Measurements from ENCODE around the gene RGS10.

Gene RGS10

GRCh38 chr10:119454316-119454715 lies 88.2 kb downstream of the RGS10 start:
- TF ChIP-seq CTCF (conservative IDR thresholded peaks at IDR 0.05; ENCODE audit: control insufficient read depth, insufficient read depth, low read depth, low read length) = no peak
- DNase-seq (ENCODE audit: low read depth) = no peak
- no peak overlapping the region for H3K4me3 ChIP-seq (ENCODE audit: control insufficient read depth, low read depth, low read length)

GRCh38 chr10:119453313-119453712 lies 89.2 kb downstream of the RGS10 start:
- no peak for DNase-seq (ENCODE audit: low read depth)
- H3K4me3 ChIP-seq (ENCODE audit: control insufficient read depth, low read depth, low read length) = no peak overlapping the region
- TF ChIP-seq CTCF (conservative IDR thresholded peaks at IDR 0.05; ENCODE audit: control insufficient read depth, insufficient read depth, low read depth, low read length) = no peak

- H3K4me3 ChIP-seq (ENCODE audit: control insufficient read depth, low read depth, low read length) = no peak overlapping the region
- TF ChIP-seq CTCF (conservative IDR thresholded peaks at IDR 0.05; ENCODE audit: control insufficient read depth, insufficient read depth, low read depth, low read length) = no peak
- DNase-seq (ENCODE audit: low read depth) = no peak
These were observed 90.1 kb downstream of the RGS10 start for GRCh38 chr10:119452396-119452795.

- no peak overlapping the region for H3K4me3 ChIP-seq (ENCODE audit: control insufficient read depth, low read depth, low read length)
- TF ChIP-seq CTCF (conservative IDR thresholded peaks at IDR 0.05; ENCODE audit: control insufficient read depth, insufficient read depth, low read depth, low read length) = no peak
- no peak for DNase-seq (ENCODE audit: low read depth)
These were observed 91.1 kb downstream of the RGS10 start for GRCh38 chr10:119451300-119451896.

GRCh38 chr10:119450606-119451299 lies 91.8 kb downstream of the RGS10 start:
- DNase-seq (ENCODE audit: low read depth) = peak; percentile 55
- no peak for TF ChIP-seq CTCF (conservative IDR thresholded peaks at IDR 0.05; ENCODE audit: control insufficient read depth, insufficient read depth, low read depth, low read length)
- no peak overlapping the region for H3K4me3 ChIP-seq (ENCODE audit: control insufficient read depth, low read depth, low read length)
